Endothelial cell of umbilical vein (primary cell): Measurements from ENCODE around the gene MICAL3. TPM values are rescaled to one million over a fixed set of nuclear protein-coding genes. Genes with fewer than 3 reads are reported as not detected.

Experiments used
- BruUV-seq: library from RNA; stranded (reverse); fragments of 400-500 nt; replicated peaks from 2 replicates; lab custom pipeline; 2021; lab: Mats Ljungman, UMichigan
- CTCF ChIA-PET: fragments of 300-600, 350-600 bp; sonication (Branson Sonifier 250); formaldehyde crosslinking; loops from one replicate; lab custom pipeline; 2021; ENCODE audit warnings: antibody characterized with exemption, inconsistent platforms; lab: Charles Lee
- POLR2A ChIA-PET: fragments of 300-600, 350-600 bp; sonication (Branson Sonifier 250); formaldehyde crosslinking; loops from one replicate; lab custom pipeline; 2021; ENCODE audit warnings: antibody characterized with exemption, inconsistent platforms; lab: Charles Lee
- DNase-seq: peaks from one replicate; pipeline ENCODE4 v3.0.0-alpha.2; 2011; ENCODE audit warnings: low read depth, low spot score
- FAIRE-seq: peaks from 2 replicates; lab custom pipeline; 2011; peaks lifted over from hg19 to GRCh38; lab: Jason Lieb, UNC
- H2AFZ ChIP-seq: 2 replicates; pipeline ENCODE4 v1.6.0; 2012; ENCODE audit warnings: low read depth, low read length, control low read depth, inconsistent platforms
- H3K27ac ChIP-seq: 2 replicates; pipeline ENCODE4 v1.5.1; 2011; ENCODE audit warnings: low read depth, mild to moderate bottlenecking, control low read depth, low read length, moderate library complexity; ENCODE audit not compliant: insufficient read depth
- H3K27me3 ChIP-seq, 2 experiments: 2 replicates each; pipeline versions ENCODE4 v1.6.0 to v1.6.1; 2011; ENCODE audit warnings: low read length in 2 of 2, mixed read lengths in 1 of 2; ENCODE audit not compliant: control insufficient read depth in 2 of 2, insufficient read depth in 2 of 2
- H3K36me3 ChIP-seq, 2 experiments: 2 replicates in 1 of 2; 3 replicates in 1 of 2; pipeline ENCODE4 v1.5.1; 2011; ENCODE audit warnings: low read length in 2 of 2, mild to moderate bottlenecking in 1 of 2, moderate library complexity in 1 of 2; ENCODE audit not compliant: control insufficient read depth in 2 of 2, insufficient read depth in 2 of 2; ENCODE audit errors: extremely low read depth in 1 of 2
- H3K4me1 ChIP-seq: 3 replicates; pipeline ENCODE4 v1.5.1; 2011; ENCODE audit warnings: mild to moderate bottlenecking, low read length; ENCODE audit not compliant: control insufficient read depth, insufficient read depth; ENCODE audit errors: extremely low read depth
- H3K4me2 ChIP-seq: 2 replicates; pipeline ENCODE4 v1.6.1; 2011; ENCODE audit warnings: low read length, control low read depth, mixed read lengths; ENCODE audit not compliant: insufficient read depth
- H3K4me3 ChIP-seq, 3 experiments: fragments of 200-600 bp in 1 of 3; sonication (generic), shearing (Covaris generic) in 1 of 3; replicated peaks in 1 of 3; 2 replicates each; pipeline ENCODE4 v1.5.1; 2011 to 2016; ENCODE audit warnings: control low read depth in 3 of 3, low read length in 3 of 3, mild to moderate bottlenecking in 2 of 3, inconsistent platforms in 1 of 3, low read depth in 1 of 3, moderate library complexity in 1 of 3; ENCODE audit not compliant: insufficient read depth in 1 of 3
- H3K79me2 ChIP-seq: 2 replicates; pipeline ENCODE4 v1.6.0; 2012; ENCODE audit warnings: low read length, inconsistent platforms; ENCODE audit not compliant: control insufficient read depth, insufficient read depth
- H3K9ac ChIP-seq: replicated peaks from 2 replicates; pipeline ENCODE3; 2011; ENCODE audit warnings: low read length, control low read depth; ENCODE audit not compliant: insufficient read depth; ENCODE audit errors: extremely low read depth
- H3K9me1 ChIP-seq: replicated peaks from 3 replicates; pipeline ENCODE4 v1.6.0; 2011; ENCODE audit warnings: mild to moderate bottlenecking, low read length; ENCODE audit not compliant: control insufficient read depth, insufficient read depth; ENCODE audit errors: extremely low read depth
- H3K9me3 ChIP-seq: replicated peaks from 2 replicates; pipeline ENCODE4 v1.5.1; 2012; ENCODE audit warnings: low read length, inconsistent platforms; ENCODE audit not compliant: control insufficient read depth, insufficient read depth
- H4K20me1 ChIP-seq: replicated peaks from 2 replicates; pipeline ENCODE3; 2011; ENCODE audit warnings: mild to moderate bottlenecking, low read length; ENCODE audit not compliant: control insufficient read depth, insufficient read depth; ENCODE audit errors: extremely low read depth
- EZH2 ChIP-seq: IDR thresholded peaks from 2 replicates; pipeline ENCODE4 v1.6.1; 2012; ENCODE audit warnings: borderline replicate concordance, low read depth, mild to moderate bottlenecking, moderate library complexity, low read length, inconsistent platforms; ENCODE audit not compliant: severe bottlenecking
- FOS ChIP-seq: IDR thresholded peaks from 2 replicates; pipeline ENCODE4 v1.6.1; 2011; ENCODE audit warnings: mild to moderate bottlenecking, low read length, moderate library complexity, borderline replicate concordance; ENCODE audit not compliant: insufficient read depth
- GATA2 ChIP-seq: IDR thresholded peaks from 2 replicates; pipeline ENCODE4 v1.7.0; 2011; ENCODE audit warnings: low read depth, mild to moderate bottlenecking, moderate library complexity, mixed read lengths, low read length; ENCODE audit not compliant: insufficient read length, insufficient read depth
- JUN ChIP-seq: IDR thresholded peaks from 2 replicates; pipeline ENCODE4 v1.6.1; 2011; ENCODE audit warnings: borderline replicate concordance, low read depth; ENCODE audit not compliant: insufficient read length, insufficient read depth
- MAX ChIP-seq: IDR thresholded peaks from 2 replicates; pipeline ENCODE4 v1.6.1; 2011; ENCODE audit not compliant: insufficient read depth, insufficient read length
- MYC ChIP-seq: IDR thresholded peaks from one replicate; pipeline ENCODE4 v1.6.1; 2011; ENCODE audit warnings: mild to moderate bottlenecking, low read depth, low read length
- POLR2A ChIP-seq: IDR thresholded peaks from 2 replicates; pipeline ENCODE4 v1.6.1; 2012; ENCODE audit warnings: low read depth, mild to moderate bottlenecking, control low read depth, low read length
- POLR2AphosphoS5 ChIP-seq: IDR thresholded peaks from 2 replicates; pipeline ENCODE4 v1.6.1; 2012; ENCODE audit warnings: low read depth, mild to moderate bottlenecking, control low read depth, low read length, moderate library complexity; ENCODE audit not compliant: insufficient read depth
- dilution Hi-C: fragments of 300-500 bp; cut with MboI; formaldehyde crosslinking; loops from one replicate; pipeline ENCODE4 v1.15.0; 2019; ENCODE audit warnings: low sequenced_read_pairs; ENCODE audit not compliant: extremely low pct_ligation_motif_present
- intact Hi-C: fragments of 100-400 bp; cut with micrococcal nuclease; formaldehyde crosslinking; loops from one replicate; pipeline ENCODE4 v1.10.0; 2022
- polyA plus RNA-seq, 4 experiments: library from polyadenylated mRNA; depleted of rRNA in 3 of 4; stranded (reverse) in 3 of 4; unstranded in 1 of 4; fragments of >200 nt; gene quantifications; 2 replicates each; pipeline versions ENCODE4 v1.2.1 to v1.2.3, GENCODE V29; 2011 to 2012; ENCODE audit warnings: missing spikeins in 1 of 4
- total RNA-seq: library from RNA; stranded (reverse); gene quantifications from 2 replicates; pipeline ENCODE4 v1.2.3, GENCODE V29; 2021
- TF ChIP-seq, protein P1 (sequence below), 2 donors: IDR thresholded peaks; 1 replicate in 1 of 2; 2 replicates in 1 of 2; pipeline ENCODE4 v1.5.1; 2011; ENCODE audit warnings: low read length in 2 of 2, mild to moderate bottlenecking in 2 of 2, moderate library complexity in 2 of 2, control low read depth in 1 of 2, inconsistent platforms in 1 of 2, low read depth in 1 of 2; ENCODE audit not compliant: insufficient read depth in 1 of 2; ENCODE audit errors: extremely low read depth in 1 of 2

Gene MICAL3
- total and polyA plus RNA-seq, 2 donors (not counting 3 experiments of a cell fraction or from before 2014, with no cell fraction given), result 14.5 to 63.7 TPM

DNA sequence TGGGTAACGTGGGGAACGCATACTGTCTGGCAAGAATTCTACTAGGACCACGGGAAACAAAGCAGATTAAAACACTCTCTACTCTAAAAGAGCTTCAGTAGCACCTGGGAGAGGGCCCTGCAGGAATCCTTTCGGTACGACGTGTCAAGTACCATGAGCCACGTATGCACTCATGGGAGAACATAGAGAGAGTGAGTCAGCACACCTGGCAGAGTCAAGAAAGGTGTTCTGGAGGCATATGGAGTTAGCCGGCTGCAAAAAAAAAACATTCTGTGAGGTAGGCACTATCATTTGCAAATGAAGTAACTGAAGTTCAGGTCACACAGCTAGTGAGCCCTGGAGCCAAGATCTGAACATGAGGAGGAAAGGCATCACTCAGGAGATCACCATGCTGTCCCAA lies 179.0 kb downstream of the MICAL3 start:
- intact Hi-C loops, result no loop called here
- H3K27ac ChIP-seq, result no peak overlapping the region
- FAIRE-seq (no peak), DNase-seq (no peak)
- H3K9ac ChIP-seq, result no peak overlapping the region
- peaks cover 0 to 10% of the 10 kb centered on the region in 2 experiments for H3K36me3 ChIP-seq
- no peaks in the 10 kb centered on the region for H3K4me1 ChIP-seq
- H2AFZ ChIP-seq, result no peak overlapping the region
- no peaks in the 10 kb centered on the region for H4K20me1 ChIP-seq
- dilution Hi-C loops, result no loop called here
- H3K9me1 ChIP-seq, result no peaks in the 10 kb centered on the region
- no peaks in the 10 kb centered on the region for H3K27me3 ChIP-seq
- no peaks in the 10 kb centered on the region for H3K9me3 ChIP-seq
- no peaks in the 10 kb centered on the region for H3K79me2 ChIP-seq
- TF ChIP-seq, protein P1, sequence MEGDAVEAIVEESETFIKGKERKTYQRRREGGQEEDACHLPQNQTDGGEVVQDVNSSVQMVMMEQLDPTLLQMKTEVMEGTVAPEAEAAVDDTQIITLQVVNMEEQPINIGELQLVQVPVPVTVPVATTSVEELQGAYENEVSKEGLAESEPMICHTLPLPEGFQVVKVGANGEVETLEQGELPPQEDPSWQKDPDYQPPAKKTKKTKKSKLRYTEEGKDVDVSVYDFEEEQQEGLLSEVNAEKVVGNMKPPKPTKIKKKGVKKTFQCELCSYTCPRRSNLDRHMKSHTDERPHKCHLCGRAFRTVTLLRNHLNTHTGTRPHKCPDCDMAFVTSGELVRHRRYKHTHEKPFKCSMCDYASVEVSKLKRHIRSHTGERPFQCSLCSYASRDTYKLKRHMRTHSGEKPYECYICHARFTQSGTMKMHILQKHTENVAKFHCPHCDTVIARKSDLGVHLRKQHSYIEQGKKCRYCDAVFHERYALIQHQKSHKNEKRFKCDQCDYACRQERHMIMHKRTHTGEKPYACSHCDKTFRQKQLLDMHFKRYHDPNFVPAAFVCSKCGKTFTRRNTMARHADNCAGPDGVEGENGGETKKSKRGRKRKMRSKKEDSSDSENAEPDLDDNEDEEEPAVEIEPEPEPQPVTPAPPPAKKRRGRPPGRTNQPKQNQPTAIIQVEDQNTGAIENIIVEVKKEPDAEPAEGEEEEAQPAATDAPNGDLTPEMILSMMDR (IDR thresholded peaks at IDR 0.05; ENCODE audit: extremely low read depth in 1 of 2, insufficient read depth in 1 of 2, low read depth in 1 of 2, low read length in 2 of 2), result no peak
- no peak overlapping the region for H3K4me3 ChIP-seq
- BruUV-seq, result no TSS peak
- CTCF ChIA-PET, result interaction anchor here (1.0 kb wide), 1 partner anchor 231 kb away, joined by 4 read pairs; no protein-coding TSS in a partner anchor
- no peak overlapping the region for H3K4me2 ChIP-seq
- POLR2A ChIA-PET, result no interaction called here

DNA sequence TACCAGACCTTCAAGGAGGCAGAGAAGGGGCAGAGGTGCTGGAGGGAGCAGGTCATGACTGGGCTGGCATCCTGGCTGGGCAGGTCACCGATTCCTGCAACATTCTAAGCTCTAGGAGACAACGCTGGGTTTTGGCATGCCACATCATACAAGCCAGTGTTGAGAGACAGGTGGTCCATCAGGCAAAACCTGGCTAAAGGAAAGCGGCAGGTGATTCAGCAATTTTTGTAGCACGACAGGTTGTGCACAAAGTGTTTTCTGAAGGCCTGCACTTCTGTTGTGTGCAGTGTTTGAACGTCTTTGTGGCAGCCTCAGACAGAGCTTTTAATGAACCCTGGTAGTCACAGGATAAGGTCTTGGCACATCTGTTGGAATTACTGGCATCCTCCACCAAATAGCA lies 180.2 kb downstream of the MICAL3 start:
- H3K9ac ChIP-seq, result no peak overlapping the region
- no peaks in the 10 kb centered on the region for H4K20me1 ChIP-seq
- DNase-seq, result no peak
- dilution Hi-C loops (no loop called here), intact Hi-C loops (no loop called here)
- H3K4me1 ChIP-seq, result no peaks in the 10 kb centered on the region
- H3K9me3 ChIP-seq, result no peaks in the 10 kb centered on the region
- H3K9me1 ChIP-seq, result no peaks in the 10 kb centered on the region
- FAIRE-seq, result no peak
- H3K4me2 ChIP-seq, result no peak overlapping the region
- TF ChIP-seq POLR2AphosphoS5 (no peak), MYC (no peak), GATA2 (no peak), EZH2 (no peak), MAX (no peak), FOS (no peak), POLR2A (no peak), JUN (no peak)
- TF ChIP-seq, protein P1 (IDR thresholded peaks at IDR 0.05; ENCODE audit: extremely low read depth in 1 of 2, insufficient read depth in 1 of 2, low read depth in 1 of 2, low read length in 2 of 2), result no peak
- no peak overlapping the region for H3K27ac ChIP-seq
- POLR2A ChIA-PET, result no interaction called here
- H2AFZ ChIP-seq, result no peak overlapping the region
- H3K36me3 ChIP-seq, result peaks cover 0 to 10% of the 10 kb centered on the region in 2 experiments
- CTCF ChIA-PET, result interaction anchor here (1.0 to 1.2 kb wide), 2 partner anchors 145 to 232 kb away, joined by 3 to 4 read pairs; no protein-coding TSS in a partner anchor
- H3K79me2 ChIP-seq, result no peaks in the 10 kb centered on the region
- H3K4me3 ChIP-seq, result no peak overlapping the region
- no TSS peak for BruUV-seq
- H3K27me3 ChIP-seq, result no peaks in the 10 kb centered on the region
